Trophoblast cell (in vitro differentiated cells and primary cell): Measurements from ENCODE around the gene PHKB.

Experiments used
- DNase-seq, 2 donors: peaks; one replicate each; pipeline ENCODE4 v3.0.0-alpha.2; 2016
- H2AFZ ChIP-seq: 2 replicates; pipeline ENCODE4 v1.6.1; 2013; ENCODE audit warnings: low read length, moderate library complexity, mild to moderate bottlenecking; ENCODE audit not compliant: insufficient read depth, poor library complexity
- H2AK5ac ChIP-seq: 2 replicates; pipeline ENCODE4 v1.6.1; 2013; ENCODE audit warnings: mild to moderate bottlenecking, low read length
- H2BK120ac ChIP-seq: 2 replicates; pipeline ENCODE4 v1.6.1; 2013; ENCODE audit warnings: low read length, mild to moderate bottlenecking, moderate library complexity; ENCODE audit not compliant: insufficient read depth, poor library complexity
- H2BK12ac ChIP-seq: 2 replicates; pipeline ENCODE4 v1.6.1; 2013; ENCODE audit warnings: mild to moderate bottlenecking, low read length, moderate library complexity
- H2BK5ac ChIP-seq: 2 replicates; pipeline ENCODE4 v1.6.1; 2013; ENCODE audit warnings: low read length, low read depth, moderate library complexity, mild to moderate bottlenecking; ENCODE audit not compliant: poor library complexity
- H3K14ac ChIP-seq: 2 replicates; pipeline ENCODE4 v1.6.1; 2013; ENCODE audit warnings: mild to moderate bottlenecking, low read length
- H3K18ac ChIP-seq: 2 replicates; pipeline ENCODE4 v1.6.1; 2013; ENCODE audit warnings: mild to moderate bottlenecking, low read length
- H3K23ac ChIP-seq: 2 replicates; pipeline ENCODE4 v1.6.1; 2013; ENCODE audit warnings: low read length
- H3K27ac ChIP-seq: 2 replicates; pipeline ENCODE4 v1.5.1; 2013; ENCODE audit warnings: low read depth, mild to moderate bottlenecking, inconsistent platforms, low read length, moderate library complexity
- H3K27me3 ChIP-seq: 2 replicates; pipeline ENCODE4 v1.6.1; 2013; ENCODE audit warnings: inconsistent platforms, mild to moderate bottlenecking, low read length, moderate library complexity; ENCODE audit not compliant: insufficient read depth
- H3K36me3 ChIP-seq, 2 experiments: 1 replicate in 1 of 2; 2 replicates in 1 of 2; pipeline ENCODE4 v1.6.1; 2013; ENCODE audit warnings: low read length in 2 of 2, mild to moderate bottlenecking in 2 of 2, moderate library complexity in 1 of 2; ENCODE audit not compliant: insufficient read depth in 2 of 2, control insufficient read depth in 1 of 2
- H3K4ac ChIP-seq: 2 replicates; pipeline ENCODE4 v1.6.1; 2013; ENCODE audit warnings: low read depth, mild to moderate bottlenecking, low read length, moderate library complexity
- H3K4me1 ChIP-seq, 2 experiments: 1 replicate in 1 of 2; 2 replicates in 1 of 2; pipeline ENCODE4 v1.6.1; 2013; ENCODE audit warnings: low read length in 2 of 2, mild to moderate bottlenecking in 2 of 2, moderate library complexity in 1 of 2; ENCODE audit not compliant: insufficient read depth in 2 of 2, control insufficient read depth in 1 of 2
- H3K4me2 ChIP-seq: 2 replicates; pipeline ENCODE4 v1.6.1; 2013; ENCODE audit warnings: inconsistent platforms, mild to moderate bottlenecking, low read length, moderate library complexity
- H3K4me3 ChIP-seq: 2 replicates; pipeline ENCODE4 v1.5.1; 2013; ENCODE audit warnings: mild to moderate bottlenecking, low read depth, low read length, inconsistent platforms
- H3K79me1 ChIP-seq: one replicate; pipeline ENCODE4 v1.6.1; 2013; ENCODE audit warnings: low read length
- H3K79me2 ChIP-seq: 2 replicates; pipeline ENCODE4 v1.6.1; 2013; ENCODE audit warnings: low read length, mild to moderate bottlenecking; ENCODE audit not compliant: control insufficient read depth, insufficient read depth, poor library complexity
- H3K9ac ChIP-seq: 2 replicates; pipeline ENCODE4 v1.6.1; 2013; ENCODE audit warnings: mild to moderate bottlenecking, low read length
- H3K9me3 ChIP-seq: 2 replicates; pipeline ENCODE4 v1.6.1; 2013; ENCODE audit warnings: low read depth, mild to moderate bottlenecking, control low read depth, inconsistent platforms, low read length; ENCODE audit not compliant: insufficient read depth
- H4K12ac ChIP-seq: 2 replicates; pipeline ENCODE4 v1.6.1; 2013; ENCODE audit warnings: low read depth, mild to moderate bottlenecking, low read length, moderate library complexity
- H4K8ac ChIP-seq: 2 replicates; pipeline ENCODE4 v1.6.1; 2013; ENCODE audit warnings: low read depth, mild to moderate bottlenecking, low read length, moderate library complexity
- H4K91ac ChIP-seq: one replicate; pipeline ENCODE4 v1.6.1; 2013; ENCODE audit warnings: low read depth, mild to moderate bottlenecking, low read length, moderate library complexity
- WGBS: extraction: QIAGEN DNeasy Blood & Tissue Kit; methylation state at CpG from one replicate; pipeline ENCODE4 v1.1.7; 2013; ENCODE audit warnings: missing lambda C conversion rate; ENCODE audit not compliant: insufficient read length, insufficient coverage; ENCODE audit errors: extremely low coverage; 5-methylcytosine and 5-hydroxymethylcytosine counted together

Gene PHKB

GRCh38 chr16:47604306-47604705, 143.2 kb downstream of the PHKB start:
- H3K9me3 ChIP-seq: no peaks in the 10 kb centered on the region
- no peak overlapping the region for H2BK5ac ChIP-seq
- H4K12ac ChIP-seq: no peak overlapping the region
- H3K79me1 ChIP-seq: no peaks in the 10 kb centered on the region
- no peak overlapping the region for H2AK5ac ChIP-seq
- no peak overlapping the region for H3K4ac ChIP-seq
- no peak overlapping the region for H2BK120ac ChIP-seq
- no peak overlapping the region for H4K8ac ChIP-seq
- H4K91ac ChIP-seq: no peak overlapping the region
- DNase-seq: no peak
- H3K4me2 ChIP-seq: no peak overlapping the region
- H3K4me1 ChIP-seq: no peaks in the 10 kb centered on the region
- no peak overlapping the region for H3K18ac ChIP-seq
- H3K23ac ChIP-seq: no peak overlapping the region
- no peaks in the 10 kb centered on the region for H3K27me3 ChIP-seq
- no peak overlapping the region for H3K14ac ChIP-seq
- H2AFZ ChIP-seq: no peak overlapping the region
- peaks cover 1 to 3% of the 10 kb centered on the region in 2 experiments for H3K36me3 ChIP-seq
- no peak overlapping the region for H2BK12ac ChIP-seq
- no peak overlapping the region for H3K9ac ChIP-seq
- no peak overlapping the region for H3K27ac ChIP-seq
- H3K4me3 ChIP-seq: no peak overlapping the region
- H3K79me2 ChIP-seq: no peaks in the 10 kb centered on the region

- Histone ChIP-seq H4K12ac (no peak overlapping the region), H3K9me3 (no peaks in the 10 kb centered on the region), H3K18ac (no peak overlapping the region), H3K27me3 (no peaks in the 10 kb centered on the region), H3K4ac (no peak overlapping the region), H3K79me2 (no peaks in the 10 kb centered on the region), H3K36me3 (peaks cover 0 to 2% of the 10 kb centered on the region in 2 experiments), H3K79me1 (no peaks in the 10 kb centered on the region), H4K91ac (no peak overlapping the region), H3K23ac (no peak overlapping the region), H4K8ac (no peak overlapping the region), H3K4me3 (no peak overlapping the region), H3K9ac (no peak overlapping the region), H2AK5ac (no peak overlapping the region), H2BK12ac (no peak overlapping the region), H2BK120ac (no peak overlapping the region), H2BK5ac (no peak overlapping the region), H3K14ac (no peak overlapping the region), H3K4me1 (peaks cover 0 to 2% of the 10 kb centered on the region in 2 experiments), H3K27ac (no peak overlapping the region), H2AFZ (no peak overlapping the region), H3K4me2 (no peak overlapping the region)
- DNase-seq: no peak
- WGBS: no CpG with 5 or more reads among the region's 2 CpGs
Observed at GRCh38 chr16:47611042-47611441, 149.9 kb downstream of the PHKB start.

GRCh38 chr16:47611848-47612493, 150.8 kb downstream of the PHKB start:
- no CpG with 5 or more reads among the region's 4 CpGs for WGBS
- Histone ChIP-seq H2BK120ac (no peak overlapping the region), H2AK5ac (no peak overlapping the region), H3K18ac (no peak overlapping the region), H3K4me3 (no peak overlapping the region), H3K27ac (no peak overlapping the region), H3K9ac (no peak overlapping the region), H4K91ac (no peak overlapping the region), H3K9me3 (no peaks in the 10 kb centered on the region), H2BK12ac (no peak overlapping the region), H3K79me2 (no peaks in the 10 kb centered on the region), H3K14ac (no peak overlapping the region), H3K27me3 (no peaks in the 10 kb centered on the region), H3K23ac (no peak overlapping the region), H2BK5ac (no peak overlapping the region), H4K12ac (no peak overlapping the region), H3K36me3 (peaks cover 0 to 2% of the 10 kb centered on the region in 2 experiments), H2AFZ (no peak overlapping the region), H3K79me1 (no peaks in the 10 kb centered on the region), H4K8ac (no peak overlapping the region), H3K4me1 (peaks cover 0 to 2% of the 10 kb centered on the region in 2 experiments), H3K4ac (no peak overlapping the region), H3K4me2 (no peak overlapping the region)
- DNase-seq: no peak

- Histone ChIP-seq H3K4me3 (no peak overlapping the region), H3K4me1 (peaks cover 0 to 4% of the 10 kb centered on the region in 2 experiments), H4K12ac (no peak overlapping the region), H4K91ac (no peak overlapping the region), H3K18ac (no peak overlapping the region), H3K27me3 (no peaks in the 10 kb centered on the region), H3K9ac (no peak overlapping the region), H3K79me1 (no peaks in the 10 kb centered on the region), H2BK12ac (no peak overlapping the region), H2BK5ac (no peak overlapping the region), H3K79me2 (no peaks in the 10 kb centered on the region), H4K8ac (no peak overlapping the region), H3K4ac (no peak overlapping the region), H2AFZ (no peak overlapping the region), H2BK120ac (no peak overlapping the region), H2AK5ac (no peak overlapping the region), H3K14ac (no peak overlapping the region), H3K4me2 (no peak overlapping the region), H3K27ac (no peak overlapping the region), H3K36me3 (peaks cover 0 to 2% of the 10 kb centered on the region in 2 experiments), H3K9me3 (no peaks in the 10 kb centered on the region), H3K23ac (no peak overlapping the region)
- DNase-seq: no peak
- WGBS: no CpG with 5 or more reads among the region's 2 CpGs
Observed at GRCh38 chr16:47612711-47613110, 151.6 kb downstream of the PHKB start.
